GDM1 (cell line): ENCODE results near the gene GNG7.
"Not testable (repeated sequence)": the region's sequence is repeated elsewhere in the genome, so short reads cannot be mapped to it uniquely, and the experiment has no call there.

Experiments
- DNase-seq: peaks from one replicate; lab custom pipeline; 2025; lab: John Stamatoyannopoulos, UW

The GNG7 gene

DNA sequence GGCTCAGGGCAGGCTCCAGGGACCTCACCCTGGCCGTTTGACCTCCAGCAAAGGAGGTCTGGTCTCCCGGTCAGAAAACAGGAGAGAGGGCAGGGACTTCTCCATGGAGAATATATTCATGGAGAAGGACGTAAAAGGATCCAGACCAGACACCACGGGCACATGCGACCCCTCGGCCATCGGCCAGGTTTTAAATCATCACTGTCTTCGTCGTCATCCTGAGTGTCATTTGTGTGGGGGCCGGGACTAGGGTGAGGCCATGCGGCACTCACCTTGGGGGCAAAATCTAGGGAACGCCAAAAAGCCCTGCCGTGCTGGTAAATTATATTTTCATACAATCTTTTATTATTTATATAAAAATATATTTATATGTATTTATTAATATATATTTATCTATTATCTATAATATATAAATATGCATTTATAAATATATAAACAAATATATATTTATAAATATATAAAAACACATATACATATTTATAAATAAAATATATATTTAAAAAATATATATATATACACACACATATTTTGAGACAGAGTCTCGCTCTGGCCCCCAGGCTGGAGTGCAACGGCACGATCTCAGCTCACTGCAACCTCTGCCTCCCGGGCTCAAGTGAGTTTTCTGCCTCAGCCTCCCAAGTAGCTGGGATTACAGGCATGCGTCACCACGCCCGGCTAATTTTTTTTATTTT, 151.2 kb downstream of the GNG7 start:
- DNase-seq, result no peak

GRCh38 chr19:2550431-2551171, 151.9 kb downstream of the GNG7 start:
- DNase-seq, result no peak

DNA sequence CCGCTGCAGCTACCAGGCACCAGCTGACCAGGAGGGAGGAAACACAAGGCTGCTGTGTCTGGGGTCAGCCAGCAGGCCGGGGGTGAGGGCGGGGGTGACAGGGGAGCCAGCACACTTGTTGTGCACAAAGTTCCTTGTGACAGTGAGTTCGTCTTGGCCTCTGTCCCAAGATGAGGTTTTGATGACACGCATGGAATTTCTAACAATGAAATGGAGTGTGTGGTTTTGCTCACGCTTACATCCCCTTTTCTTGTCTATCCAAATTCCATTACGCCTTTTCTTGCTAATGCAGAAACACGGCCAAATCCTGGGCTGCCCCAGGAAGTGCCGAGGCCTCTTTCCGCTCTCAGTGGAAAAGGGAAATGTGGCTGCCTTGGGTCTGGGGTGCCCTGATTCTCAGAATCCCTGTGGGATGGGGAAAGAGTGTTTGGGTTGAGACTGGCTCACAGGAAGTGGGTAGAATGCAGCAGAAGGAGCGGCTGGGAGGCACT, 152.7 kb downstream of the GNG7 start:
- no peak for DNase-seq

DNA sequence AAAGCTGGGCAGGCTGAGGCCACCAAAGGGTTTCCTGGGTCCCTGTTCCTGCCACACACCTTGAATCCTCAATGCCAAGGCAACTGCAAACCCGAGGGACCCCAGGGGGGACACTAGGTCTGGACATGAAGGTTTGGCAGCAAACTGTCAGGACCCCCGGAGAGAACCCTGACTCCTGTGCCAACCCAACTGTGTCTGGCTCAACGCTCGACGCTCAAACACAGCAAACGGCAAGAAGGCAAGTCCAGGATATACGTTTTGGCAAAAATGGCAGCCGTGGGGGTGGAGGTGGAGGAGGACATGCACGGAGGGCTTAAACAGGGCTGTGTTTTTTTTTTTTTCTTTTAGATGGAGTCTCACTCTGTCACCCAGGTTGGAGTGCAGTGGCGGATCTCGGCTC, 153.5 kb downstream of the GNG7 start:
- no peak for DNase-seq

DNA sequence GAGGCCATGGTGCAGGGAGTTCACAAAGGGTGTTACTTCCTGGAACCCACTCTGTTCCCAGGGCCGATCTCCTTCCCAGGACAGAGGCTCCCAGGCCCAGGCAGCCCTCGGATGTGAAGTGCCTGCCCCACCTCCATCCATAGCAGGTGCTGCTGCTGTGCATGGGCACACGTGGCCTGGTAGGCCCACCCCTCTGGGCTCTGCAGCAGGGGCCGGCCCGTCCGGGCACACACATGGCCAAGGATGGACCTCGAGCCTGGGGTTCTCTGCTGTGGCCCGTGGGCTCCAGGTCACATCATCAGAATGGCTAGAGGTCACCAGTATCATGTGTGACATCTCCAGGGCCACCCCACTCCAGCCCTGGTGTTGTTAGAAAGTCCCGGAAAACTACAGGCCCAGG, 154.8 kb downstream of the GNG7 start:
- DNase-seq, result no peak

GRCh38 chr19:2547033-2547680, 155.3 kb downstream of the GNG7 start:
- DNase-seq, result no peak

GRCh38 chr19:2546128-2547032, 156.1 kb downstream of the GNG7 start:
- DNase-seq, result no peak

- DNase-seq, result not testable (repeated sequence)
Observed at GRCh38 chr19:2545416-2546127, 156.9 kb downstream of the GNG7 start.

DNA sequence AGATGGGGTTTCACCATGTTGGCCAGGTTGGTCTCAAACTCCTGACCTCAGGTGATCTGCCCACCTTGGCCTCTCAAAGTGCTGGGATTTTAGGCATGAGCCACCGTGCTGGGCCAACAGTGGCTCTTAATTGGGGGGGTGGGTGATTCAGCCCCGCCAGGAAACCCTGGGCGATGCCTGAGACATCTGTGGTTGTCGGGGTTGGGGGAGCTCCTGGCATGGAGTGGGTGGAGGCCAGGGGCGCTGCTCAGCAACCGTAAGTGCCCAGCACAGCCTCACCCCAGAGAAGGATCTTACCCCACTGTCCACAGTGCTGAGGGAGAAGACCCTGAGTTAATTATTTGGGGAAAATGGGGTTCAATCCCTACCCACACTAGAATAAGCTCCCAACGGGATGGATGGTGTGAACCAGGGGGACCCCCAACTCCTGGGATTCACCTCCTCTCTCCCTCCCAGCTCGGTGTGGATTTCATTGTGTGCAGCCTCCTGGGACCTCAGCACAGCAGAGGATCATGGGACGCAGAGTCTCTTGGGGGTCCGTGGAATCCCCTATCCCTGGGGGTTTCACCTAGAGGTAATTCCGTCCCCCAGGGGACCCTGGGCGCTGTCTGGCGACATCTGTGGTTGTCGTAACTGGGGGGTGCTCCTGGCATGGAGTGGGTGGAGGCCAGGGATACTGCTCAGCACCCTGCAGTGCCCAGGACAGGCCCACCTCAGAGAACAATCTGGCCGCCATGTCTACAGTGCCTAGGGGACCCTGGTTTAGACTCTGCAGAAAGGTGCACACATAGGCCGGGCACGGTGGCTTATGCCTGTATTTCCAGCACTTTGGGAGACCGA, 157.7 kb downstream of the GNG7 start:
- DNase-seq, result no peak

- DNase-seq, result peak; percentile 68
Observed at GRCh38 chr19:2543463-2544442, 158.7 kb downstream of the GNG7 start.

GRCh38 chr19:2543072-2543462, 159.4 kb downstream of the GNG7 start:
- DNase-seq, result not testable (repeated sequence)

DNA sequence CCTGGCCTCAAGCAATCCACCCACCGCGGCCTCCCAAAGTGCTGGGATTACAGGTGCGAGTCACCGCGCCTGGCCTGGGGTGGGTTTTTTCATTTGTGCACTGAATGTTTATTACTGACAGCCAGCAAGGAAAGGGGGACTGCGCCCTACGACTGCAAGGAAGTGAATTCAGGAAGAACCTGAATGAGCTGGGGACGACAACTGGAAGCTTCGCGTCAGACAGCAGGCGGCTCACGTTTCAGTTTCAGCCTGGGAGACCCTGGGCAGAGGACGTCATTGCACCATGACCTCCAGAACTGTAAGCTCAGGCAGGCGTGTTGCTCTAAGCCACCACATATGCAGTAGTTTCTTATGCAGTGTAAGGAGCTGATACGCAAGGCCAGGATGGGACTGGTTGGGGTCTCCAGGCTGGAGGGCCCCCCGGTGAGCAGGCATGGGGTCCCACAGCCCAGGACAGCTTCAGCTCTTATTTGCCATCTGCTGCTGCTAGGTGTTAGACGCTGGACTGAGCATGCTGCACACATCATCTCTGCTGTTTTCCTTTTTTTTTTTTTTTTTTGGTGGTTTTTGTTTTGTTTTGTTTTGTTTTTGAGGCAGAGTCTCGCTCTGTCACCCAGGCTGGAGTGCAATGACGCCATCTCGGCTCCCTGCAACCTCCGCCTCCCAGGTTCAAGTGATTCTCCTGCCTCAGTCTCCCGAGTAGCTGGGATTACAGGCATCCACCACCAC, 160.0 kb downstream of the GNG7 start:
- no peak for DNase-seq

- DNase-seq, result no peak
Observed at GRCh38 chr19:2540646-2541454, 161.6 kb downstream of the GNG7 start.

DNA sequence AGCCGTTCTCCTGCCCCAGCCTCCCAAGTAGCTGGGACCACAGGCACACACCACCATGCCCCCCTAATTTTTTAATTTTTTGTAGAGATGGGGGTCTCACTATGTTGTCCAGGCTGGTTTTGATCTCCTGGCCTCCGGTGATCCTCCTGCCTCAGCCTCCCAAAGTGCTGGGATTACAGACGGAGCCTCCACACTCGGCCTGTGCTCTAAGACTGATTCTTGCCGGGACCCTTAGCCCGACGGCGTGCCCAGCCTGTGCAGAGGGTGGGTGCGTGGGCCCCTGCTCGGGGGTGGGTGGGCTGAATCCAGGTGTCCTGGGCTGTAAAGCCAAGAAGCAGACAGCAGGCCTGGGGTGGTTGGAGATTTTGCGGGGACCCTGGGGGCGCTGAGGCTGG, 162.2 kb downstream of the GNG7 start:
- DNase-seq, result no peak

DNA sequence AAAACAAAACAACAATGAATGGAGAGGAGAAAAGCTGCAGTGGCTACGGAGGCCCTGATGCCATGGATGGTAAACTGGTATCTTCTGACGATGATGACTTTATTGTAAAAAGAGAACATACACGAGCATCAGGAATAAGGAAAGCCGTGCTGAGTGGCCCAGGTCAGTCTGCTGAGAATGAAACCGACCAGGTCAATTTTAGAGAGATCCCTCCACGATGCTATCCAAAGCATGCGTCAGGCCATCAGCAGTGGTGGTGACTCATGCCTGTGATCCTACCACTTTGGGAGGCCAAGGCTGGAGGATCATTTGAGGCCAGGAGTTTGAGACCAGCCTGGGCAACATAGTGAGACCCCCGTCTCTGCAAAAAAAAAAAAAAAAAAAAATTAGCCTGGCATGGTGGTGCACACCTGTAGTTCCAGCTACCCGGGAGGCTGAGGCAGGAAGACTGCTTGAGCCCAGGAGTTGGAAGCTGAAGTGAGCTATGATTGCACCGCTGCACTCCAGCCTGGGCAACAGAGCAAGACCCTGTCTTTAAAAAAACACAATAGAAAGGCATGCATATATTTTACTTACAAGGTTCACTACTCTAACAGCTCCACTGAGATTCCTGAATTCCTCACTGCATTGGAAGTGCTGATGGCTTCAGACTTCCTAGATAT, 164.3 kb downstream of the GNG7 start:
- no peak for DNase-seq

DNA sequence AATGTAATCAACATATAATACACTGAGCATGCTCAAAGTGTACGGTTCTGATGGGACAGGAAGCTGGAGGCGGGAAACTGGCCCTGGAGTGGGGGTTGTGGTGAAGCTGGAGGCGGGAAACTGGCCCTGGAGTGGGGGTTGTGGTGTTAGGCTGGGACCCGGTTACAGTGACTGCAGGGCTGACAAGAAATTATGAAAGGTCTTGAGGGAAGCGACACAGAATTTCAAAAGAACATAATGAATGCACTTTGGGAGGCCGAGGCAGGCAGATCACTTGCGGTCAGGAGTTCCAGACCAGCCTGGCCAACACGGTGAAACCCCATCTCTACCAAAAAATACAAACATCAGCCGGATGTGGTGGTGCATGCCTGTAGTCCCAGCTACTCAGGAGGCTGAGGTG, 164.9 kb downstream of the GNG7 start:
- not testable (repeated sequence) for DNase-seq

DNA sequence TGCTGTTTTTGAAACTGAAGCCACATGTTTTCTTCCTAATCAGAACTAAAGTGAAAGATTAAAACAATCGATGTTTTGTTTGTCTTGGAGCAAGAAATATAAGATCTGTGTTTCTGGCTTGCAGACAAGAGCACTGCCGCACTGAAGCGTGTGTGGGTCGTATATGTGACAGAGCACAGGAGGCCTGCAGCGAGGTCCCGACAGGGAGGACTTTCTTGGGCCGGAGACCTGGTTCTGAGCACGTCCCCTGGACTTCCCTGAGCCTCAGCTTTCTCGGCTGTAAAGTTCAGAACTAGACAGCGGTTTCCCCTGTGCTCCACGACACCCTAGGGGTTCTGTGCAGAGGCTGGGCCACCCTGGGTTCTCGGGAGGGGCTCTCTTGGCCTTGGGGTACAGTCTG, 166.0 kb downstream of the GNG7 start:
- no peak for DNase-seq
